ENCODE results near the gene EIPR1. TPM values are rescaled to one million over a fixed set of nuclear protein-coding genes. Genes with fewer than 3 reads are reported as not detected.
"Not testable (repeated sequence)": the region's sequence is repeated elsewhere in the genome, so short reads cannot be mapped to it uniquely, and the experiment has no call there.

EIPR1 gene
- total and polyA plus RNA-seq, 2 experiments from 2014 or later: 23.2 to 28.2 TPM

- Histone ChIP-seq H3K36me3 (no peaks in the 10 kb centered on the region), H3K9me3 (ENCODE audit: low read depth) (no peaks in the 10 kb centered on the region), H3K27me3 (no peaks in the 10 kb centered on the region), H3K4me3 (no peak overlapping the region), H3K4me1 (ENCODE audit: low read depth) (no peaks in the 10 kb centered on the region), H3K27ac (no peak overlapping the region)
- DNase-seq (ENCODE audit: low read depth in 1 of 2, low spot score in 1 of 2): no peak
- TF ChIP-seq CTCF (IDR thresholded peaks at IDR 0.05; ENCODE audit: low read depth, low read length): no peak
Measured at GRCh38 chr2:3289171-3289515, 88.5 kb downstream of the EIPR1 start.

- Histone ChIP-seq H3K4me1 (ENCODE audit: low read depth) (no peaks in the 10 kb centered on the region), H3K4me3 (no peak overlapping the region), H3K27me3 (no peaks in the 10 kb centered on the region), H3K27ac (no peak overlapping the region), H3K36me3 (no peaks in the 10 kb centered on the region), H3K9me3 (ENCODE audit: low read depth) (no peaks in the 10 kb centered on the region)
- no peak for TF ChIP-seq CTCF (IDR thresholded peaks at IDR 0.05; ENCODE audit: low read depth, low read length)
- no peak for DNase-seq (ENCODE audit: low read depth in 1 of 2, low spot score in 1 of 2)
Measured at GRCh38 chr2:3288470-3289170, 89.0 kb downstream of the EIPR1 start.

DNA sequence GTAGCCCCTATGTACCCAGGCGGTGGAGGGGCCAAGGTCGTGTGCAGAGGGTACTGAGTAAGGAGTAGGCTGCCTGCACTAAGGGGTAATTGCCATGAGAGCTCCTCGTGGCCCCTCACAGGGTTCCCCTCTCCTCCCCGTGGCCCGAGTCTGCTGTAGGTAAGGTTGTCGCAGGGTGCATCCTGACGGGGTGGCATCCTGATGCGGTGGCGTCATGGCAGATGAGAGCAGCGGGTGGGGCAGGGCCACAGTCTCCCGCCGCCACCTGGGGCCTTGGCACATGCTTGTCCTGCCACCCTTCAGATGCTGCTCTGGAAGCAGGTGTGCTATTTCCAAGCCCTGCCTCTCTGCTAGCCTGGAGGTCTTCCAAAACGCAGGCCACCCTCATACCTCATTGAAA lies 89.7 kb downstream of the EIPR1 start:
- Histone ChIP-seq H3K36me3 (no peaks in the 10 kb centered on the region), H3K9me3 (ENCODE audit: low read depth) (no peaks in the 10 kb centered on the region), H3K4me3 (no peak overlapping the region), H3K27me3 (no peaks in the 10 kb centered on the region), H3K4me1 (ENCODE audit: low read depth) (peaks cover 2% of the 10 kb centered on the region), H3K27ac (no peak overlapping the region)
- no peak for TF ChIP-seq CTCF (IDR thresholded peaks at IDR 0.05; ENCODE audit: low read depth, low read length)
- no peak for DNase-seq (ENCODE audit: low read depth in 1 of 2, low spot score in 1 of 2)

DNA sequence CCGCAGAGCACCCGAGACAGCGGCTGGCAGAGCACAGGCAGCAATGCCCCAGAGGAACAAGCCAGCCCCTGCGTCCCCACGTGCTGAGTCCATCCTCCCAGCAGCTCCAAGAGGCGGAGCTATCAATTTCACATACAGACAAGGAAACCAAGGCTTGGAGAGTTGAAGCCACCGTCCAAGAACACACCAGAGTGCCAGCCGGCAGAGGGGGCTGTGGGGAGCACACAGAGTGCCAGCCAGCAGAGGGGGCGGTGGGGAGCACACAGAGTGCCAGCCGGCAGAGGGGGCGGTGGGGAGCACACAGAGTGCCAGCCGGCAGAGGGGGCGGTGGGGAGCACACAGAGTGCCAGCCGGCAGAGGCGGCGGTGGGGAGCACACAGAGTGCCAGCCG lies 91.0 kb downstream of the EIPR1 start:
- H3K27me3 ChIP-seq; H3K9me3 ChIP-seq (ENCODE audit: low read depth); DNase-seq (ENCODE audit: low read depth in 1 of 2, low spot score in 1 of 2); H3K27ac ChIP-seq; H3K4me3 ChIP-seq; H3K4me1 ChIP-seq (ENCODE audit: low read depth); H3K36me3 ChIP-seq: not testable (repeated sequence)

GRCh38 chr2:3285901-3286645 lies 91.5 kb downstream of the EIPR1 start:
- Histone ChIP-seq H3K36me3 (no peaks in the 10 kb centered on the region), H3K27ac (no peak overlapping the region), H3K27me3 (no peaks in the 10 kb centered on the region), H3K9me3 (ENCODE audit: low read depth) (no peaks in the 10 kb centered on the region), H3K4me1 (ENCODE audit: low read depth) (peaks cover 9% of the 10 kb centered on the region), H3K4me3 (no peak overlapping the region)
- DNase-seq (ENCODE audit: low read depth in 1 of 2, low spot score in 1 of 2): no peak
- TF ChIP-seq CTCF (IDR thresholded peaks at IDR 0.05; ENCODE audit: low read depth, low read length): no peak

All from cardiac muscle cell (in vitro differentiated cells and primary cell).